WTC11 (cell line): ENCODE data around the gene CD300E. TPM values are rescaled to one million over a fixed set of nuclear protein-coding genes. Genes with fewer than 3 reads are reported as not detected.

Experiments used
- ATAC-seq: fragments of 200-7000 bp; cut with Tn5 transposase; 2 replicates; pipeline ENCODE4 v1.10.0; 2021; ENCODE audit warnings: mild to moderate bottlenecking, moderate library complexity
- CTCF ChIA-PET: fragments of 300-600 bp; sonication (Branson Sonifier 250); formaldehyde crosslinking; loops from one replicate; lab custom pipeline; 2021; ENCODE audit warnings: antibody characterized with exemption; lab: Charles Lee
- POLR2A ChIA-PET: fragments of 350-600 bp; sonication (Branson Sonifier 250); formaldehyde crosslinking; loops from one replicate; lab custom pipeline; 2021; ENCODE audit warnings: antibody characterized with exemption; lab: Charles Lee
- DNase-seq: peaks from one replicate; pipeline ENCODE4 v3.0.0; 2021; ENCODE audit warnings: low spot score
- H3K27ac Mint-ChIP-seq: 2 replicates; pipeline ENCODE4 v1.8.0; 2021; ENCODE audit warnings: mixed read lengths
- H3K27me3 Mint-ChIP-seq: 2 replicates; pipeline ENCODE4 v1.8.0; 2021; ENCODE audit warnings: low read depth, mild to moderate bottlenecking, moderate library complexity, mixed read lengths
- H3K36me3 Mint-ChIP-seq: 2 replicates; pipeline ENCODE4 v1.8.0; 2021; ENCODE audit warnings: mixed read lengths
- H3K4me1 Mint-ChIP-seq: 2 replicates; pipeline ENCODE4 v1.8.0; 2022; ENCODE audit warnings: mixed read lengths
- H3K4me3 Mint-ChIP-seq: 2 replicates; pipeline ENCODE4 v1.8.0; 2021; ENCODE audit warnings: mild to moderate bottlenecking, moderate library complexity, mixed read lengths
- H3K9me3 Mint-ChIP-seq: 2 replicates; pipeline ENCODE4 v1.8.0; 2021; ENCODE audit warnings: mixed read lengths
- CREB1 ChIP-seq: sonication (generic); formaldehyde crosslinking; IDR thresholded peaks from 2 replicates; pipeline ENCODE4 v1.8.0; 2023; ENCODE audit warnings: mild to moderate bottlenecking, missing genetic modification reagents
- CREM ChIP-seq: sonication (generic); formaldehyde crosslinking; IDR thresholded peaks from 2 replicates; pipeline ENCODE4 v1.8.1; 2022; ENCODE audit warnings: mild to moderate bottlenecking, missing genetic modification reagents, moderate library complexity
- EMX1 ChIP-seq: fragments of 250-450 bp; sonication (Bioruptor Pico); IDR thresholded peaks from 2 replicates; pipeline ENCODE4 v1.8.0; 2021; ENCODE audit warnings: mild to moderate bottlenecking
- FOXK1 ChIP-seq: sonication (generic); formaldehyde crosslinking; IDR thresholded peaks from 2 replicates; pipeline ENCODE4 v1.8.0; 2022; ENCODE audit warnings: mild to moderate bottlenecking, moderate library complexity, missing genetic modification reagents
- FOXP1 ChIP-seq: sonication (generic); formaldehyde crosslinking; IDR thresholded peaks from 2 replicates; pipeline ENCODE4 v1.8.0; 2022; ENCODE audit warnings: missing genetic modification reagents, mild to moderate bottlenecking, moderate library complexity, borderline replicate concordance
- MYBL2 ChIP-seq: sonication (generic); formaldehyde crosslinking; IDR thresholded peaks from 2 replicates; pipeline ENCODE4 v1.8.1; 2023; ENCODE audit warnings: mild to moderate bottlenecking, moderate library complexity, missing genetic modification reagents
- NFATC4 ChIP-seq: fragments of 250-450 bp; sonication (Bioruptor Pico); IDR thresholded peaks from 2 replicates; pipeline ENCODE4 v1.9.0; 2021; ENCODE audit warnings: mild to moderate bottlenecking
- NR3C1 ChIP-seq: sonication (generic); formaldehyde crosslinking; conservative IDR thresholded peaks from 2 replicates; pipeline ENCODE4 v1.8.1; 2023; ENCODE audit warnings: low read depth, mild to moderate bottlenecking, missing genetic modification reagents
- TCF7 ChIP-seq: sonication (generic); formaldehyde crosslinking; IDR thresholded peaks from 2 replicates; pipeline ENCODE4 v1.8.0; 2022; ENCODE audit warnings: mild to moderate bottlenecking, low read depth, missing genetic modification reagents, moderate library complexity
- total RNA-seq: library from RNA; stranded (reverse); gene quantifications from 3 replicates; pipeline ENCODE4 v1.2.3, GENCODE V29; 2021
- TF ChIP-seq, protein P1 (sequence below): sonication (generic); formaldehyde crosslinking; conservative IDR thresholded peaks from 2 replicates; pipeline ENCODE4 v1.8.1; 2023; ENCODE audit warnings: mild to moderate bottlenecking, low read depth, missing genetic modification reagents, moderate library complexity
- TF ChIP-seq, protein P2 (sequence below): sonication (generic); formaldehyde crosslinking; IDR thresholded peaks from 2 replicates; pipeline ENCODE4 v1.8.1; 2022; ENCODE audit warnings: mild to moderate bottlenecking, moderate library complexity, missing genetic modification reagents
- TF ChIP-seq, protein P3 (sequence below): fragments of 200-600 bp; IDR thresholded peaks from 2 replicates; pipeline ENCODE4 v1.8.0; 2022; ENCODE audit warnings: antibody characterized with exemption
- TF ChIP-seq, protein P4 (sequence below): sonication (generic); formaldehyde crosslinking; IDR thresholded peaks from 2 replicates; pipeline ENCODE4 v1.8.1; 2023; ENCODE audit warnings: mild to moderate bottlenecking, missing genetic modification reagents, moderate library complexity
- TF ChIP-seq, protein P5 (sequence below): sonication (generic); formaldehyde crosslinking; IDR thresholded peaks from 2 replicates; pipeline ENCODE4 v1.8.0; 2022; ENCODE audit warnings: mild to moderate bottlenecking, missing genetic modification reagents
- TF ChIP-seq, protein P6 (sequence below): sonication (generic); formaldehyde crosslinking; IDR thresholded peaks from 2 replicates; pipeline ENCODE4 v1.8.1; 2022; ENCODE audit warnings: low read depth, mild to moderate bottlenecking, moderate library complexity, missing genetic modification reagents, borderline replicate concordance
- TF ChIP-seq, protein P7 (sequence below): sonication (generic); formaldehyde crosslinking; IDR thresholded peaks from 2 replicates; pipeline ENCODE4 v1.8.1; 2023; ENCODE audit warnings: mild to moderate bottlenecking, moderate library complexity, missing genetic modification reagents

Gene CD300E
- total RNA-seq, 1 experiment from 2014 or later, result not detected

DNA sequence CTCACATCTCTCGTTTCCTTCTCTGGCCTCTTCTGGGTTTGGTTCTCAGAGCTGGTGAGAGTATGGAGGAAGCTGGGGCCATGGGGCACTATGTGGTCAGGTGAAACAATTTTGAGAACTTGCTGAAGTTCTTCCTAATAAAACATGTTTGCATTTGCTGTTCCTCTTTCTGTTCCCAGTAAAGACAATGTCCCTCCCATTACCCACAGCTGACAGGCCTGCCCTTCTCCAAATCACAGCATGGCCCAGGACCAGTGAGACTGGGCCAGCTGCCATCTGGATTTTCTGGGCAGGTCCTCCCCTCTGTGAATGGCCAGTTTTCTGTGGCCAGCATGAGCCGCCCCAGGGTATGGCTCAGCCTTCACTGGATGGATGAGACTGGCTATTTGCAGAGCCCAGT, 56.1 kb downstream of the CD300E start, which contains the start of gene CD300H:
Gene CD300H (minus strand): TSS at position 113 of the 400 bp plus-strand sequence.
- H3K4me3 Mint-ChIP-seq, result no peak within 1 kb of the TSS
- H3K27me3 Mint-ChIP-seq, result peaks cover 11% of the 10 kb centered on the region
- H3K27ac Mint-ChIP-seq, result no peak within 1 kb of the TSS
- H3K9me3 Mint-ChIP-seq, result peaks cover 15% of the 10 kb centered on the region
- POLR2A ChIA-PET, result no interaction called here
- DNase-seq (no peak), ATAC-seq (no peak)
- H3K4me1 Mint-ChIP-seq, result peaks cover 4% of the 10 kb centered on the region; the same call in 1 of the 2 replicates
- TF ChIP-seq, protein P1, sequence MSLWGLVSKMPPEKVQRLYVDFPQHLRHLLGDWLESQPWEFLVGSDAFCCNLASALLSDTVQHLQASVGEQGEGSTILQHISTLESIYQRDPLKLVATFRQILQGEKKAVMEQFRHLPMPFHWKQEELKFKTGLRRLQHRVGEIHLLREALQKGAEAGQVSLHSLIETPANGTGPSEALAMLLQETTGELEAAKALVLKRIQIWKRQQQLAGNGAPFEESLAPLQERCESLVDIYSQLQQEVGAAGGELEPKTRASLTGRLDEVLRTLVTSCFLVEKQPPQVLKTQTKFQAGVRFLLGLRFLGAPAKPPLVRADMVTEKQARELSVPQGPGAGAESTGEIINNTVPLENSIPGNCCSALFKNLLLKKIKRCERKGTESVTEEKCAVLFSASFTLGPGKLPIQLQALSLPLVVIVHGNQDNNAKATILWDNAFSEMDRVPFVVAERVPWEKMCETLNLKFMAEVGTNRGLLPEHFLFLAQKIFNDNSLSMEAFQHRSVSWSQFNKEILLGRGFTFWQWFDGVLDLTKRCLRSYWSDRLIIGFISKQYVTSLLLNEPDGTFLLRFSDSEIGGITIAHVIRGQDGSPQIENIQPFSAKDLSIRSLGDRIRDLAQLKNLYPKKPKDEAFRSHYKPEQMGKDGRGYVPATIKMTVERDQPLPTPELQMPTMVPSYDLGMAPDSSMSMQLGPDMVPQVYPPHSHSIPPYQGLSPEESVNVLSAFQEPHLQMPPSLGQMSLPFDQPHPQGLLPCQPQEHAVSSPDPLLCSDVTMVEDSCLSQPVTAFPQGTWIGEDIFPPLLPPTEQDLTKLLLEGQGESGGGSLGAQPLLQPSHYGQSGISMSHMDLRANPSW (CRISPR knock-in tag), result no peak
- no peak for TF ChIP-seq FOXK1 (CRISPR knock-in tag)
- CTCF ChIA-PET, result interaction anchor here (1.3 to 3.4 kb wide), 6 partner anchors 90 to 211 kb away, joined by 3 to 37 read pairs (median 21); partner anchors contain the start of gene RAB37
- H3K36me3 Mint-ChIP-seq, result no peaks in the 10 kb centered on the region

DNA sequence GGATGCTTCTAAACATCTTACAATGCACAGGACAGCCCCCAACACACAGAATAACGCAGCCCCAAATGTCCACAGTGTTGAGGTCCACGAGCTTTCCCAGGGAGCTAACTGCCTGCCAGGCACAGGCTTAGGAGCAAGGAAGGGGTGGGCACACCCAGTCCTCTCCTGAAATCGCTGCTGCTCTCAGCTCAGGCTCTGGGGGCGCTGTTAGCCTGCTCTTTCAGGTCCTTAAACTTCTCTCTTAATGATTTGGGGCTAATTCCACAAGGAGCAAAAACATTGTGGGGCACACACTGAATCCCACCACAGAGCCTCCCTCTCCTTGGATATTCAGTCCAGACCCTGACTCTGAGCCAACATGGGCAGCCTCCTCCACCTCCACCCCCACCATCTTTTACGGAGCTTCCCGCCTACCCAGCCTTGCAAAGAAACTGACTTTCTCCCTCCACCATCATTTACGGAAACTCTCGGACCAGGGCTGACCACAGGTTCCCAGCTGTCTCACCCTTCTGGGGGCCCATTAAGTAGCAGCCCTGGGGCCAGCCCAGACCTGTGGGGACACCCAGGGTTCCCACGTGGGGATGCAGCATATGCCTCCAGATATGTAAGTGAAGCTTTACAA, 57.3 kb downstream of the CD300E start:
- Mint-ChIP-seq H3K36me3 (no peaks in the 10 kb centered on the region), H3K27ac (no peak overlapping the region), H3K27me3 (peaks cover 18% of the 10 kb centered on the region), H3K9me3 (peaks cover 15% of the 10 kb centered on the region), H3K4me1 (peaks cover 7% of the 10 kb centered on the region; the same call in 1 of the 2 replicates), H3K4me3 (no peak overlapping the region)
- DNase-seq (peak; percentile 82), ATAC-seq (peak; percentile 96)
- CTCF ChIA-PET, result interaction anchor here (0.5 to 3.4 kb wide), 64 partner anchors 9 to 1355 kb away, joined by 3 to 37 read pairs (median 4); partner anchors contain the start of genes CD300LD, NAT9 and RAB37
- POLR2A ChIA-PET, result interaction anchor here (0.9 kb wide), 1 partner anchor 46 kb away, joined by 3 read pairs; no protein-coding TSS in a partner anchor
- TF ChIP-seq EMX1, result no peak
- TF ChIP-seq, protein P2, sequence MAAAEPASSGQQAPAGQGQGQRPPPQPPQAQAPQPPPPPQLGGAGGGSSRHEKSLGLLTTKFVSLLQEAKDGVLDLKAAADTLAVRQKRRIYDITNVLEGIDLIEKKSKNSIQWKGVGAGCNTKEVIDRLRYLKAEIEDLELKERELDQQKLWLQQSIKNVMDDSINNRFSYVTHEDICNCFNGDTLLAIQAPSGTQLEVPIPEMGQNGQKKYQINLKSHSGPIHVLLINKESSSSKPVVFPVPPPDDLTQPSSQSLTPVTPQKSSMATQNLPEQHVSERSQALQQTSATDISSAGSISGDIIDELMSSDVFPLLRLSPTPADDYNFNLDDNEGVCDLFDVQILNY (CRISPR knock-in tag), result no peak
- TF ChIP-seq, protein P3, sequence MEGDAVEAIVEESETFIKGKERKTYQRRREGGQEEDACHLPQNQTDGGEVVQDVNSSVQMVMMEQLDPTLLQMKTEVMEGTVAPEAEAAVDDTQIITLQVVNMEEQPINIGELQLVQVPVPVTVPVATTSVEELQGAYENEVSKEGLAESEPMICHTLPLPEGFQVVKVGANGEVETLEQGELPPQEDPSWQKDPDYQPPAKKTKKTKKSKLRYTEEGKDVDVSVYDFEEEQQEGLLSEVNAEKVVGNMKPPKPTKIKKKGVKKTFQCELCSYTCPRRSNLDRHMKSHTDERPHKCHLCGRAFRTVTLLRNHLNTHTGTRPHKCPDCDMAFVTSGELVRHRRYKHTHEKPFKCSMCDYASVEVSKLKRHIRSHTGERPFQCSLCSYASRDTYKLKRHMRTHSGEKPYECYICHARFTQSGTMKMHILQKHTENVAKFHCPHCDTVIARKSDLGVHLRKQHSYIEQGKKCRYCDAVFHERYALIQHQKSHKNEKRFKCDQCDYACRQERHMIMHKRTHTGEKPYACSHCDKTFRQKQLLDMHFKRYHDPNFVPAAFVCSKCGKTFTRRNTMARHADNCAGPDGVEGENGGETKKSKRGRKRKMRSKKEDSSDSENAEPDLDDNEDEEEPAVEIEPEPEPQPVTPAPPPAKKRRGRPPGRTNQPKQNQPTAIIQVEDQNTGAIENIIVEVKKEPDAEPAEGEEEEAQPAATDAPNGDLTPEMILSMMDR, result peak; percentile 77
- TF ChIP-seq TCF7 (CRISPR knock-in tag), result no peak
- TF ChIP-seq, all 79 proteins: peak for 1

DNA sequence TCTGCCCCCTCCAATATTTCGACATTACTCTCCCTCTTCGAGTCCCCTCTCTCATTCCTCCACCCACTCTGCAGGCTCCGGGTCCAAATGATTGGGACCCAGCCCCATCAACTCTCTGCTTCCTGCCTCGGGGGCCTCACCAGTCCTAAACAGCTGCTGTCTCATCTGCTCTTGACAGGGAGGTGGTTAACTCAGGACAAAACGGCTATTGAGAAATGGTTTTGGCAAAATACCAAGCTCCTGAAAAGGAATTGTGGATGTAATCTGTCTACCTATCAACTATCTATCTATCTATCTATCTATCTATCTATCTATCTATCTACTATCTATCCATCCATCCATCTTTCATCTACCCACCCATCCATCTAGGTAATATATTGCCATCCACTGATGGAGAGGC, 58.4 kb downstream of the CD300E start:
- Mint-ChIP-seq H3K9me3 (peaks cover 15% of the 10 kb centered on the region), H3K36me3 (no peaks in the 10 kb centered on the region), H3K4me1 (peaks cover 7% of the 10 kb centered on the region; the same call in 1 of the 2 replicates), H3K27me3 (peaks cover 29% of the 10 kb centered on the region), H3K27ac (no peak overlapping the region), H3K4me3 (no peak overlapping the region)
- POLR2A ChIA-PET, result no interaction called here
- no peak for DNase-seq
- ATAC-seq, result no peak
- CTCF ChIA-PET, result interaction anchor here (1.3 to 3.4 kb wide), 6 partner anchors 112 to 197 kb away, joined by 3 to 37 read pairs (median 19); partner anchors contain the start of gene RAB37
- TF ChIP-seq, protein P4, sequence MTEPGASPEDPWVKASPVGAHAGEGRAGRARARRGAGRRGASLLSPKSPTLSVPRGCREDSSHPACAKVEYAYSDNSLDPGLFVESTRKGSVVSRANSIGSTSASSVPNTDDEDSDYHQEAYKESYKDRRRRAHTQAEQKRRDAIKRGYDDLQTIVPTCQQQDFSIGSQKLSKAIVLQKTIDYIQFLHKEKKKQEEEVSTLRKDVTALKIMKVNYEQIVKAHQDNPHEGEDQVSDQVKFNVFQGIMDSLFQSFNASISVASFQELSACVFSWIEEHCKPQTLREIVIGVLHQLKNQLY, result no peak
- TF ChIP-seq CREM, result no peak
- TF ChIP-seq MYBL2 (CRISPR knock-in tag), result no peak
- TF ChIP-seq NR3C1 (CRISPR knock-in tag), result no peak
- TF ChIP-seq CREB1 (CRISPR knock-in tag), result no peak
- TF ChIP-seq, protein P1 (CRISPR knock-in tag), result no peak
- TF ChIP-seq, protein P5, sequence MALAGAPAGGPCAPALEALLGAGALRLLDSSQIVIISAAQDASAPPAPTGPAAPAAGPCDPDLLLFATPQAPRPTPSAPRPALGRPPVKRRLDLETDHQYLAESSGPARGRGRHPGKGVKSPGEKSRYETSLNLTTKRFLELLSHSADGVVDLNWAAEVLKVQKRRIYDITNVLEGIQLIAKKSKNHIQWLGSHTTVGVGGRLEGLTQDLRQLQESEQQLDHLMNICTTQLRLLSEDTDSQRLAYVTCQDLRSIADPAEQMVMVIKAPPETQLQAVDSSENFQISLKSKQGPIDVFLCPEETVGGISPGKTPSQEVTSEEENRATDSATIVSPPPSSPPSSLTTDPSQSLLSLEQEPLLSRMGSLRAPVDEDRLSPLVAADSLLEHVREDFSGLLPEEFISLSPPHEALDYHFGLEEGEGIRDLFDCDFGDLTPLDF (CRISPR knock-in tag), result no peak
- no peak for TF ChIP-seq NFATC4 (CRISPR knock-in tag)
- TF ChIP-seq FOXP1 (CRISPR knock-in tag), result no peak
- TF ChIP-seq, protein P6, sequence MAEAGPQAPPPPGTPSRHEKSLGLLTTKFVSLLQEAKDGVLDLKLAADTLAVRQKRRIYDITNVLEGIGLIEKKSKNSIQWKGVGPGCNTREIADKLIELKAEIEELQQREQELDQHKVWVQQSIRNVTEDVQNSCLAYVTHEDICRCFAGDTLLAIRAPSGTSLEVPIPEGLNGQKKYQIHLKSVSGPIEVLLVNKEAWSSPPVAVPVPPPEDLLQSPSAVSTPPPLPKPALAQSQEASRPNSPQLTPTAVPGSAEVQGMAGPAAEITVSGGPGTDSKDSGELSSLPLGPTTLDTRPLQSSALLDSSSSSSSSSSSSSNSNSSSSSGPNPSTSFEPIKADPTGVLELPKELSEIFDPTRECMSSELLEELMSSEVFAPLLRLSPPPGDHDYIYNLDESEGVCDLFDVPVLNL (CRISPR knock-in tag), result no peak
- no peak for TF ChIP-seq TCF7 (CRISPR knock-in tag)
- TF ChIP-seq, protein P7, sequence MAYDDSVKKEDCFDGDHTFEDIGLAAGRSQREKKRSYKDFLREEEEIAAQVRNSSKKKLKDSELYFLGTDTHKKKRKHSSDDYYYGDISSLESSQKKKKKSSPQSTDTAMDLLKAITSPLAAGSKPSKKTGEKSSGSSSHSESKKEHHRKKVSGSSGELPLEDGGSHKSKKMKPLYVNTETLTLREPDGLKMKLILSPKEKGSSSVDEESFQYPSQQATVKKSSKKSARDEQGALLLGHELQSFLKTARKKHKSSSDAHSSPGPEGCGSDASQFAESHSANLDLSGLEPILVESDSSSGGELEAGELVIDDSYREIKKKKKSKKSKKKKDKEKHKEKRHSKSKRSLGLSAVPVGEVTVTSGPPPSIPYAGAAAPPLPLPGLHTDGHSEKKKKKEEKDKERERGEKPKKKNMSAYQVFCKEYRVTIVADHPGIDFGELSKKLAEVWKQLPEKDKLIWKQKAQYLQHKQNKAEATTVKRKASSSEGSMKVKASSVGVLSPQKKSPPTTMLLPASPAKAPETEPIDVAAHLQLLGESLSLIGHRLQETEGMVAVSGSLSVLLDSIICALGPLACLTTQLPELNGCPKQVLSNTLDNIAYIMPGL (CRISPR knock-in tag), result no peak
